Measurements from ENCODE around the gene POLRMT. TPM values are rescaled to one million over a fixed set of nuclear protein-coding genes. Genes with fewer than 3 reads are reported as not detected.

Gene POLRMT
- total RNA-seq, result 10 to 100 TPM; 25.9 to 42.9 (median 33.3) TPM
- long read RNA-seq, partial matches to known transcripts, result 3 of 3 reads
- long read RNA-seq, other reads (novel, unspliced or antisense), result 0 of 3 reads

- peak within 1 kb of the TSS in 2 of 3 donors; percentile 39 to 61 for H3K27ac ChIP-seq
These were observed at the start of gene POLRMT for GRCh38 chr19:633068-633785. Gene POLRMT (minus strand): TSS chr19:633537. CDS start chr19:633512, 25 bp downstream.

GRCh38 chr19:682678-683320, 49.5 kb upstream of the POLRMT start:
- Histone ChIP-seq H3K27ac (no peak overlapping the region), H3K36me3 (no peaks in the 10 kb centered on the region), H3K4me3 (no peak overlapping the region), H3K27me3 (no peaks in the 10 kb centered on the region), H3K4me1 (peaks cover 0 to 7% (median 0%) of the 10 kb centered on the region in 4 donors), H3K9me3 (no peaks in the 10 kb centered on the region)
- DNase-seq (no peak), ATAC-seq (no peak)
- intact Hi-C loops (cut with DNase I), result no loop called here
- no CpG with 5 or more reads among the region's 25 CpGs for WGBS (ENCODE audit: insufficient coverage, low coverage, low lambda C conversion rate, missing lambda C conversion rate)
- TF ChIP-seq POLR2A (IDR thresholded peaks at IDR 0.05) (no peak), CTCF (IDR thresholded peaks at IDR 0.05) (no peak)

More at GRCh38 chr19:633068-633785, at the start of gene POLRMT:
- peak; percentile 98 to 99 (median 99) for DNase-seq
- peak within 1 kb of the TSS; percentile 82 to 99 (median 97) for H3K4me3 ChIP-seq
- intact Hi-C loops (cut with DNase I), result no loop called here
- peaks cover 0 to 13% (median 6%) of the 10 kb centered on the region in 4 donors for H3K4me1 ChIP-seq
- H3K9me3 ChIP-seq, result no peaks in the 10 kb centered on the region
- no peak for TF ChIP-seq CTCF (IDR thresholded peaks at IDR 0.05)
- TF ChIP-seq POLR2A (IDR thresholded peaks at IDR 0.05), result peak; percentile 25
- peak; percentile 95 to 98 (median 96) for ATAC-seq
- peaks cover 0 to 13% (median 1%) of the 10 kb centered on the region in 4 donors for H3K36me3 ChIP-seq
- no peaks in the 10 kb centered on the region for H3K27me3 ChIP-seq
- WGBS (ENCODE audit: insufficient coverage, low coverage, low lambda C conversion rate, missing lambda C conversion rate), result 0% methylated on average over 8 of the region's 67 CpGs

GRCh38 chr19:681029-682019, 48.0 kb upstream of the POLRMT start:
- H3K27ac ChIP-seq, result peak overlapping the region in 1 of 3 donors; percentile 48
- peak in 2 of 3 donors; percentile 93 to 95 for DNase-seq

GRCh38 chr19:680287-681028, 47.1 kb upstream of the POLRMT start:
- DNase-seq, result peak; percentile 100
- peak; percentile 87 to 95 (median 92) for ATAC-seq
- TF ChIP-seq CTCF (IDR thresholded peaks at IDR 0.05), result peak; percentile 37 to 64 (median 44)
- TF ChIP-seq POLR2A (IDR thresholded peaks at IDR 0.05), result peak; percentile 95
- 3% methylated on average over 10 of the region's 70 CpGs for WGBS (ENCODE audit: insufficient coverage, low coverage, low lambda C conversion rate, missing lambda C conversion rate)
- no peaks in the 10 kb centered on the region for H3K9me3 ChIP-seq
- H3K27ac ChIP-seq, result peak overlapping the region; percentile 74 to 87 (median 80)
- H3K36me3 ChIP-seq, result no peaks in the 10 kb centered on the region
- H3K4me1 ChIP-seq, result peaks cover 0 to 11% (median 0%) of the 10 kb centered on the region in 4 donors
- intact Hi-C loops (cut with DNase I), result no loop called here
- H3K4me3 ChIP-seq, result peak overlapping the region; percentile 69 to 83 (median 69)
- no peaks in the 10 kb centered on the region for H3K27me3 ChIP-seq

More at GRCh38 chr19:681029-682019, 48.0 kb upstream of the POLRMT start:
- Histone ChIP-seq H3K4me3 (peak overlapping the region in 2 of 3 donors; percentile 34 to 83), H3K27me3 (no peaks in the 10 kb centered on the region), H3K36me3 (no peaks in the 10 kb centered on the region), H3K4me1 (peaks cover 0 to 11% (median 0%) of the 10 kb centered on the region in 4 donors), H3K9me3 (no peaks in the 10 kb centered on the region)
- TF ChIP-seq POLR2A (IDR thresholded peaks at IDR 0.05), result no peak
- WGBS (ENCODE audit: insufficient coverage, low coverage, low lambda C conversion rate, missing lambda C conversion rate), result 3% methylated on average over 6 of the region's 54 CpGs
- intact Hi-C loops (cut with DNase I), result no loop called here
- ATAC-seq, result no peak

Measured in right lobe of liver (tissue), 6 donors.